ENCODE results near the gene BLVRB. TPM values are rescaled to one million over a fixed set of nuclear protein-coding genes. Genes with fewer than 3 reads are reported as not detected.

Gene BLVRB
- total and polyA plus RNA-seq, 10 of the 15 experiments (the other 5 are each of a cell fraction or from before 2014, with no cell fraction given) = 6.3 to 53.3 (median 27.8) TPM

DNA sequence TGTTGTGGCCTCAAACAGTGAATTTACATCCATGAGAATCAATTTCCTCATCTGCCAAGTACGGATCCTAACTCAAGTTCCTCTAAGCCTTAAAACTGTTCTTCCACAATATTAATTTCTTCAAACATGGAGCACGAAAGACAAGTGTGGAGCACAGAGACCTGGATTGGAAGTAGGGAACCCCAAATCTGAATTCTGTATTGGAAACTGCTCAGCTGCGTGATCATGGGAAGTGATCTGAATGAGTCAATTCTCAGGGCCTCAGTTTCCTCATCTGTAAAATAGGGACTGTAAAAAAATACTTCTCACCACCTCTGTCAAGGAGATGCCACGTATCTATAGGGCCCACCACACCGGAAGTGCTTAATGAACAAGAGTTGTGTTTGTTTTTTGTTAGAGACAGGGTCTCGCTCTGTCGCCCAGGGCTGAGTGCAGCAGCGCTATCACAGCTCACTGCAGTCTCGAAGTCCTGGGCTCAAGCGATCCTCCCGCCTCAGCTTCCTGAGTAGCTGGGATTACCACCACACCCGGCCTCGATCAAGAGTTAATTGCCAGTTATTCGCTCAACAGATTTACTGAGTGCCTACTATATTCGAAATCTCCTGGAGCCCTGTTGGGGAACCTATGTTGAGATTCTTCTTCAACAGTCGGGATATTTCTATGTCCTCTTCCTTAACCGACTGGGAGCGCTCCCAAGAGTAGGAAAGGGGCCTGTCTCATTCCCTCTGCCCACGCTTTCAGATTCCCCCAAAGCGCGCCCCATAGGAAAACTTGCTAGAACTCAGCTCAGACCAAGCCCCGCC lies 23.0 kb downstream of the BLVRB start:
- no peaks in the 10 kb centered on the region for H4K20me1 ChIP-seq (ENCODE audit: control insufficient read depth, insufficient read depth)
- peak overlapping the region; percentile 91 for H3K4me3 ChIP-seq
- no peaks in the 10 kb centered on the region for H3K9me3 ChIP-seq (replicated peaks; ENCODE audit: control insufficient read depth, insufficient read depth, low read length)
- intact Hi-C loops (cut with micrococcal nuclease; ENCODE audit: unreplicated experiment) = no loop called here
- CTCF ChIA-PET = interaction anchor here (1.0 to 4.6 kb wide), 9 partner anchors 8 to 303 kb away, joined by 3 to 40 read pairs (median 7); partner anchors contain the start of genes BLVRB and SERTAD1
- peaks cover 28% of the 10 kb centered on the region for H3K79me2 ChIP-seq (ENCODE audit: control insufficient read depth, insufficient read depth, low read length)
- H3K4me2 ChIP-seq (ENCODE audit: control insufficient read depth, insufficient read depth) = peak overlapping the region; percentile 48
- WGBS (ENCODE audit: insufficient coverage, insufficient replicate concordance, low lambda C conversion rate, missing lambda C conversion rate) = 5% methylated on average over 22 of the region's 22 CpGs
- POLR2A ChIA-PET = interaction anchor here (0.5 to 4.7 kb wide), 22 partner anchors 8 to 311 kb away, joined by 3 to 55 read pairs (median 5); partner anchors contain the start of genes BLVRB, C19orf47, PLD3 and SERTAD1
- H3K4me1 ChIP-seq (ENCODE audit: control insufficient read depth, insufficient read depth, low read length) = peaks cover 5% of the 10 kb centered on the region
- H3K9ac ChIP-seq (ENCODE audit: control insufficient read depth, insufficient read depth, low read length) = peak overlapping the region; percentile 62
- BruUV-seq (replicated peaks) = no TSS peak
- peak overlapping the region; percentile 65 for H3K27ac ChIP-seq (ENCODE audit: control insufficient read depth, insufficient read depth)
- RAD21 ChIA-PET (ENCODE audit: unreplicated experiment) = interaction anchor here (0.7 to 3.3 kb wide), 15 partner anchors 9 to 335 kb away, joined by 3 to 35 read pairs (median 6); partner anchors contain the start of genes AKT2, BLVRB, C19orf47 and PLD3
- no peak for DNase-seq (ENCODE audit: low read depth, low spot score)
- SMC1A ChIA-PET (ENCODE audit: uncharacterized antibody, unreplicated experiment) = interaction anchor here (0.8 to 4.2 kb wide), 10 partner anchors 9 to 171 kb away, joined by 3 to 35 read pairs (median 8); partner anchors contain the start of gene SERTAD1
- no peak for ATAC-seq
- no peaks in the 10 kb centered on the region for H3K27me3 ChIP-seq (replicated peaks in 1 of 2; ENCODE audit: control insufficient read depth in 2 of 2, insufficient read depth in 2 of 2, low read length in 1 of 2)
- in situ Hi-C loops (cut with MboI) = no loop called here
- FAIRE-seq = no peak
- no peak overlapping the region for H2AFZ ChIP-seq (ENCODE audit: control insufficient read depth, low read depth, low read length)
- H3K36me3 ChIP-seq (ENCODE audit: control insufficient read depth in 2 of 2, insufficient read depth in 2 of 2, low read length in 1 of 2) = peaks cover 8 to 15% of the 10 kb centered on the region in 2 experiments; a peak in 3 of 4 replicates
- TF ChIP-seq STAT3 (IDR thresholded peaks at IDR 0.05; ENCODE audit: low read depth, low read length) = no peak
- TF ChIP-seq JUNB (IDR thresholded peaks at IDR 0.05) = no peak
- TF ChIP-seq, protein P1, sequence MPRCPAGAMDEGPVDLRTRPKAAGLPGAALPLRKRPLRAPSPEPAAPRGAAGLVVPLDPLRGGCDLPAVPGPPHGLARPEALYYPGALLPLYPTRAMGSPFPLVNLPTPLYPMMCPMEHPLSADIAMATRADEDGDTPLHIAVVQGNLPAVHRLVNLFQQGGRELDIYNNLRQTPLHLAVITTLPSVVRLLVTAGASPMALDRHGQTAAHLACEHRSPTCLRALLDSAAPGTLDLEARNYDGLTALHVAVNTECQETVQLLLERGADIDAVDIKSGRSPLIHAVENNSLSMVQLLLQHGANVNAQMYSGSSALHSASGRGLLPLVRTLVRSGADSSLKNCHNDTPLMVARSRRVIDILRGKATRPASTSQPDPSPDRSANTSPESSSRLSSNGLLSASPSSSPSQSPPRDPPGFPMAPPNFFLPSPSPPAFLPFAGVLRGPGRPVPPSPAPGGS (IDR thresholded peaks at IDR 0.05; ENCODE audit: borderline replicate concordance, insufficient read depth, low read depth, low read length, poor library complexity, severe bottlenecking) = no peak
- TF ChIP-seq, protein P2, sequence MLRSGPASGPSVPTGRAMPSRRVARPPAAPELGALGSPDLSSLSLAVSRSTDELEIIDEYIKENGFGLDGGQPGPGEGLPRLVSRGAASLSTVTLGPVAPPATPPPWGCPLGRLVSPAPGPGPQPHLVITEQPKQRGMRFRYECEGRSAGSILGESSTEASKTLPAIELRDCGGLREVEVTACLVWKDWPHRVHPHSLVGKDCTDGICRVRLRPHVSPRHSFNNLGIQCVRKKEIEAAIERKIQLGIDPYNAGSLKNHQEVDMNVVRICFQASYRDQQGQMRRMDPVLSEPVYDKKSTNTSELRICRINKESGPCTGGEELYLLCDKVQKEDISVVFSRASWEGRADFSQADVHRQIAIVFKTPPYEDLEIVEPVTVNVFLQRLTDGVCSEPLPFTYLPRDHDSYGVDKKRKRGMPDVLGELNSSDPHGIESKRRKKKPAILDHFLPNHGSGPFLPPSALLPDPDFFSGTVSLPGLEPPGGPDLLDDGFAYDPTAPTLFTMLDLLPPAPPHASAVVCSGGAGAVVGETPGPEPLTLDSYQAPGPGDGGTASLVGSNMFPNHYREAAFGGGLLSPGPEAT (IDR thresholded peaks at IDR 0.05; ENCODE audit: low read depth) = peak; percentile 45; the same call in 1 of the 2 replicates
- no peak for TF ChIP-seq SMAD5 (IDR thresholded peaks at IDR 0.05; ENCODE audit: low read depth)
- no peak for TF ChIP-seq HDAC6 (IDR thresholded peaks at IDR 0.05; ENCODE audit: unreplicated experiment)
- TF ChIP-seq, protein P3, sequence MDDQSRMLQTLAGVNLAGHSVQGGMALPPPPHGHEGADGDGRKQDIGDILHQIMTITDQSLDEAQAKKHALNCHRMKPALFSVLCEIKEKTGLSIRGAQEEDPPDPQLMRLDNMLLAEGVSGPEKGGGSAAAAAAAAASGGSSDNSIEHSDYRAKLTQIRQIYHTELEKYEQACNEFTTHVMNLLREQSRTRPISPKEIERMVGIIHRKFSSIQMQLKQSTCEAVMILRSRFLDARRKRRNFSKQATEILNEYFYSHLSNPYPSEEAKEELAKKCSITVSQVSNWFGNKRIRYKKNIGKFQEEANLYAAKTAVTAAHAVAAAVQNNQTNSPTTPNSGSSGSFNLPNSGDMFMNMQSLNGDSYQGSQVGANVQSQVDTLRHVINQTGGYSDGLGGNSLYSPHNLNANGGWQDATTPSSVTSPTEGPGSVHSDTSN (IDR thresholded peaks at IDR 0.05; ENCODE audit: insufficient replicate concordance, low read depth, low read length) = no peak
- TF ChIP-seq, protein P4, sequence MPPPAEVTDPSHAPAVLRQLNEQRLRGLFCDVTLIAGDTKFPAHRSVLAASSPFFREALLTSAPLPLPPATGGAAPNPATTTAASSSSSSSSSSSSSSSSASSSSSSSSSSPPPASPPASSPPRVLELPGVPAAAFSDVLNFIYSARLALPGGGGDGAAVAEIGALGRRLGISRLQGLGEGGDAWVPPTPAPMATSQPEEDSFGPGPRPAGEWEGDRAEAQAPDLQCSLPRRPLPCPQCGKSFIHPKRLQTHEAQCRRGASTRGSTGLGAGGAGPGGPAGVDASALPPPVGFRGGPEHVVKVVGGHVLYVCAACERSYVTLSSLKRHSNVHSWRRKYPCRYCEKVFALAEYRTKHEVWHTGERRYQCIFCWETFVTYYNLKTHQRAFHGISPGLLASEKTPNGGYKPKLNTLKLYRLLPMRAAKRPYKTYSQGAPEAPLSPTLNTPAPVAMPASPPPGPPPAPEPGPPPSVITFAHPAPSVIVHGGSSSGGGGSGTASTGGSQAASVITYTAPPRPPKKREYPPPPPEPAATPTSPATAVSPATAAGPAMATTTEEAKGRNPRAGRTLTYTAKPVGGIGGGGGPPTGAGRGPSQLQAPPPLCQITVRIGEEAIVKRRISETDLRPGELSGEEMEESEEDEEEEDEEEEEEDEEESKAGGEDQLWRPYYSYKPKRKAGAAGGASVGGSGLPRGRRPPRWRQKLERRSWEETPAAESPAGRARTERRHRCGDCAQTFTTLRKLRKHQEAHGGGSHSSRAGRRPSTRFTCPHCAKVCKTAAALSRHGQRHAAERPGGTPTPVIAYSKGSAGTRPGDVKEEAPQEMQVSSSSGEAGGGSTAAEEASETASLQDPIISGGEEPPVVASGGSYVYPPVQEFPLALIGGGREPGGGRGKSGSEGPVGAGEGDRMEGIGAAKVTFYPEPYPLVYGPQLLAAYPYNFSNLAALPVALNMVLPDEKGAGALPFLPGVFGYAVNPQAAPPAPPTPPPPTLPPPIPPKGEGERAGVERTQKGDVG (CRISPR knock-in tag; IDR thresholded peaks at IDR 0.05) = no peak
- no peak for TF ChIP-seq RAD51 (IDR thresholded peaks at IDR 0.05)
- no peak; the same call in 1 of the 2 replicates for TF ChIP-seq POLR2AphosphoS2 (IDR thresholded peaks at IDR 0.05; ENCODE audit: low read depth, low read length)
- TF ChIP-seq CREM (IDR thresholded peaks at IDR 0.05; ENCODE audit: low read depth) = no peak
- TF ChIP-seq SMC3 (IDR thresholded peaks at IDR 0.05; ENCODE audit: borderline replicate concordance, low read length) = no peak
- no peak for TF ChIP-seq ASH2L (IDR thresholded peaks at IDR 0.05; ENCODE audit: borderline replicate concordance, low read depth)
- TF ChIP-seq ZNF207 (IDR thresholded peaks at IDR 0.05; ENCODE audit: borderline replicate concordance) = no peak
- TF ChIP-seq GABPA (IDR thresholded peaks at IDR 0.05; ENCODE audit: low read depth) = no peak

Measured in GM12878 (cell line).